Measurements from ENCODE around the gene FBLN7. TPM values are rescaled to one million over a fixed set of nuclear protein-coding genes. Genes with fewer than 3 reads are reported as not detected.

Gene FBLN7
- total and polyA plus RNA-seq, 2 experiments from 2014 or later, result 0.16 TPM; not detected in 1

- H3K4me1 Mint-ChIP-seq, result peaks cover 22% of the 10 kb centered on the region
Observed at GRCh38 chr2:112151701-112152440, 13.7 kb downstream of the FBLN7 start.

More at GRCh38 chr2:112151701-112152440, 13.7 kb downstream of the FBLN7 start:
- peaks cover 5% of the 10 kb centered on the region for H3K27me3 Mint-ChIP-seq (ENCODE audit: insufficient read depth, low read depth, poor library complexity)
- no peaks in the 10 kb centered on the region for H3K79me2 ChIP-seq (replicated peaks; ENCODE audit: insufficient read depth)
- DNase-seq (ENCODE audit: low spot score), result no peak
- H3K4me3 Mint-ChIP-seq, result no peak overlapping the region
- no peaks in the 10 kb centered on the region for H3K4me1 ChIP-seq (ENCODE audit: insufficient read depth)
- ATAC-seq, result no peak
- H3K27ac Mint-ChIP-seq, result no peak overlapping the region
- H3K9me2 ChIP-seq (ENCODE audit: insufficient read depth), result 0 out of 2 replicates have a peak, but pooled peaks cover 3% of the 10 kb centered on the region
- no peaks in the 10 kb centered on the region for H3F3A ChIP-seq (replicated peaks; ENCODE audit: low read depth)
- no peak overlapping the region for H2AFZ ChIP-seq
- H3K4me3 ChIP-seq, result no peak overlapping the region
- H3K36me3 Mint-ChIP-seq (ENCODE audit: low read depth), result no peaks in the 10 kb centered on the region
- H3K4me2 ChIP-seq, result no peak overlapping the region
- no peaks in the 10 kb centered on the region for H3K27me3 ChIP-seq (ENCODE audit: insufficient read depth)
- no peaks in the 10 kb centered on the region for H4K20me1 ChIP-seq (replicated peaks; ENCODE audit: insufficient read depth)
- no peak overlapping the region for H3K27ac ChIP-seq (ENCODE audit: low read depth)
- TF ChIP-seq, protein P1, sequence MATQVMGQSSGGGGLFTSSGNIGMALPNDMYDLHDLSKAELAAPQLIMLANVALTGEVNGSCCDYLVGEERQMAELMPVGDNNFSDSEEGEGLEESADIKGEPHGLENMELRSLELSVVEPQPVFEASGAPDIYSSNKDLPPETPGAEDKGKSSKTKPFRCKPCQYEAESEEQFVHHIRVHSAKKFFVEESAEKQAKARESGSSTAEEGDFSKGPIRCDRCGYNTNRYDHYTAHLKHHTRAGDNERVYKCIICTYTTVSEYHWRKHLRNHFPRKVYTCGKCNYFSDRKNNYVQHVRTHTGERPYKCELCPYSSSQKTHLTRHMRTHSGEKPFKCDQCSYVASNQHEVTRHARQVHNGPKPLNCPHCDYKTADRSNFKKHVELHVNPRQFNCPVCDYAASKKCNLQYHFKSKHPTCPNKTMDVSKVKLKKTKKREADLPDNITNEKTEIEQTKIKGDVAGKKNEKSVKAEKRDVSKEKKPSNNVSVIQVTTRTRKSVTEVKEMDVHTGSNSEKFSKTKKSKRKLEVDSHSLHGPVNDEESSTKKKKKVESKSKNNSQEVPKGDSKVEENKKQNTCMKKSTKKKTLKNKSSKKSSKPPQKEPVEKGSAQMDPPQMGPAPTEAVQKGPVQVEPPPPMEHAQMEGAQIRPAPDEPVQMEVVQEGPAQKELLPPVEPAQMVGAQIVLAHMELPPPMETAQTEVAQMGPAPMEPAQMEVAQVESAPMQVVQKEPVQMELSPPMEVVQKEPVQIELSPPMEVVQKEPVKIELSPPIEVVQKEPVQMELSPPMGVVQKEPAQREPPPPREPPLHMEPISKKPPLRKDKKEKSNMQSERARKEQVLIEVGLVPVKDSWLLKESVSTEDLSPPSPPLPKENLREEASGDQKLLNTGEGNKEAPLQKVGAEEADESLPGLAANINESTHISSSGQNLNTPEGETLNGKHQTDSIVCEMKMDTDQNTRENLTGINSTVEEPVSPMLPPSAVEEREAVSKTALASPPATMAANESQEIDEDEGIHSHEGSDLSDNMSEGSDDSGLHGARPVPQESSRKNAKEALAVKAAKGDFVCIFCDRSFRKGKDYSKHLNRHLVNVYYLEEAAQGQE (IDR thresholded peaks at IDR 0.05; ENCODE audit: unreplicated experiment), result no peak
- TF ChIP-seq, protein P2, sequence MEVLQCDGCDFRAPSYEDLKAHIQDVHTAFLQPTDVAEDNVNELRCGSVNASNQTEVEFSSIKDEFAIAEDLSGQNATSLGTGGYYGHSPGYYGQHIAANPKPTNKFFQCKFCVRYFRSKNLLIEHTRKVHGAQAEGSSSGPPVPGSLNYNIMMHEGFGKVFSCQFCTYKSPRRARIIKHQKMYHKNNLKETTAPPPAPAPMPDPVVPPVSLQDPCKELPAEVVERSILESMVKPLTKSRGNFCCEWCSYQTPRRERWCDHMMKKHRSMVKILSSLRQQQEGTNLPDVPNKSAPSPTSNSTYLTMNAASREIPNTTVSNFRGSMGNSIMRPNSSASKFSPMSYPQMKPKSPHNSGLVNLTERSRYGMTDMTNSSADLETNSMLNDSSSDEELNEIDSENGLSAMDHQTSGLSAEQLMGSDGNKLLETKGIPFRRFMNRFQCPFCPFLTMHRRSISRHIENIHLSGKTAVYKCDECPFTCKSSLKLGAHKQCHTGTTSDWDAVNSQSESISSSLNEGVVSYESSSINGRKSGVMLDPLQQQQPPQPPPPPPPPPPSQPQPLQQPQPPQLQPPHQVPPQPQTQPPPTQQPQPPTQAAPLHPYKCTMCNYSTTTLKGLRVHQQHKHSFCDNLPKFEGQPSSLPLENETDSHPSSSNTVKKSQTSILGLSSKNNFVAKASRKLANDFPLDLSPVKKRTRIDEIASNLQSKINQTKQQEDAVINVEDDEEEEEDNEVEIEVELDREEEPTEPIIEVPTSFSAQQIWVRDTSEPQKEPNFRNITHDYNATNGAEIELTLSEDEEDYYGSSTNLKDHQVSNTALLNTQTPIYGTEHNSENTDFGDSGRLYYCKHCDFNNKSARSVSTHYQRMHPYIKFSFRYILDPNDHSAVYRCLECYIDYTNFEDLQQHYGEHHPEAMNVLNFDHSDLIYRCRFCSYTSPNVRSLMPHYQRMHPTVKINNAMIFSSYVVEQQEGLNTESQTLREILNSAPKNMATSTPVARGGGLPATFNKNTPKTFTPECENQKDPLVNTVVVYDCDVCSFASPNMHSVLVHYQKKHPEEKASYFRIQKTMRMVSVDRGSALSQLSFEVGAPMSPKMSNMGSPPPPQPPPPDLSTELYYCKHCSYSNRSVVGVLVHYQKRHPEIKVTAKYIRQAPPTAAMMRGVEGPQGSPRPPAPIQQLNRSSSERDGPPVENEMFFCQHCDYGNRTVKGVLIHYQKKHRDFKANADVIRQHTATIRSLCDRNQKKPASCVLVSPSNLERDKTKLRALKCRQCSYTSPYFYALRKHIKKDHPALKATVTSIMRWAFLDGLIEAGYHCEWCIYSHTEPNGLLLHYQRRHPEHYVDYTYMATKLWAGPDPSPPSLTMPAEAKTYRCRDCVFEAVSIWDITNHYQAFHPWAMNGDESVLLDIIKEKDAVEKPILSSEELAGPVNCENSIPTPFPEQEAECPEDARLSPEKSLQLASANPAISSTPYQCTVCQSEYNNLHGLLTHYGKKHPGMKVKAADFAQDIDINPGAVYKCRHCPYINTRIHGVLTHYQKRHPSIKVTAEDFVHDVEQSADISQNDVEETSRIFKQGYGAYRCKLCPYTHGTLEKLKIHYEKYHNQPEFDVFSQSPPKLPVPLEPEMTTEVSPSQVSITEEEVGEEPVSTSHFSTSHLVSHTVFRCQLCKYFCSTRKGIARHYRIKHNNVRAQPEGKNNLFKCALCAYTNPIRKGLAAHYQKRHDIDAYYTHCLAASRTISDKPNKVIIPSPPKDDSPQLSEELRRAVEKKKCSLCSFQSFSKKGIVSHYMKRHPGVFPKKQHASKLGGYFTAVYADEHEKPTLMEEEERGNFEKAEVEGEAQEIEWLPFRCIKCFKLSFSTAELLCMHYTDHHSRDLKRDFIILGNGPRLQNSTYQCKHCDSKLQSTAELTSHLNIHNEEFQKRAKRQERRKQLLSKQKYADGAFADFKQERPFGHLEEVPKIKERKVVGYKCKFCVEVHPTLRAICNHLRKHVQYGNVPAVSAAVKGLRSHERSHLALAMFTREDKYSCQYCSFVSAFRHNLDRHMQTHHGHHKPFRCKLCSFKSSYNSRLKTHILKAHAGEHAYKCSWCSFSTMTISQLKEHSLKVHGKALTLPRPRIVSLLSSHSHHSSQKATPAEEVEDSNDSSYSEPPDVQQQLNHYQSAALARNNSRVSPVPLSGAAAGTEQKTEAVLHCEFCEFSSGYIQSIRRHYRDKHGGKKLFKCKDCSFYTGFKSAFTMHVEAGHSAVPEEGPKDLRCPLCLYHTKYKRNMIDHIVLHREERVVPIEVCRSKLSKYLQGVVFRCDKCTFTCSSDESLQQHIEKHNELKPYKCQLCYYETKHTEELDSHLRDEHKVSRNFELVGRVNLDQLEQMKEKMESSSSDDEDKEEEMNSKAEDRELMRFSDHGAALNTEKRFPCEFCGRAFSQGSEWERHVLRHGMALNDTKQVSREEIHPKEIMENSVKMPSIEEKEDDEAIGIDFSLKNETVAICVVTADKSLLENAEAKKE (CRISPR knock-in tag; IDR thresholded peaks at IDR 0.05), result no peak
- TF ChIP-seq JUNB (IDR thresholded peaks at IDR 0.05; ENCODE audit: unreplicated experiment), result no peak
- TF ChIP-seq ZNF114 (CRISPR knock-in tag; IDR thresholded peaks at IDR 0.05), result no peak
- TF ChIP-seq, protein P3, sequence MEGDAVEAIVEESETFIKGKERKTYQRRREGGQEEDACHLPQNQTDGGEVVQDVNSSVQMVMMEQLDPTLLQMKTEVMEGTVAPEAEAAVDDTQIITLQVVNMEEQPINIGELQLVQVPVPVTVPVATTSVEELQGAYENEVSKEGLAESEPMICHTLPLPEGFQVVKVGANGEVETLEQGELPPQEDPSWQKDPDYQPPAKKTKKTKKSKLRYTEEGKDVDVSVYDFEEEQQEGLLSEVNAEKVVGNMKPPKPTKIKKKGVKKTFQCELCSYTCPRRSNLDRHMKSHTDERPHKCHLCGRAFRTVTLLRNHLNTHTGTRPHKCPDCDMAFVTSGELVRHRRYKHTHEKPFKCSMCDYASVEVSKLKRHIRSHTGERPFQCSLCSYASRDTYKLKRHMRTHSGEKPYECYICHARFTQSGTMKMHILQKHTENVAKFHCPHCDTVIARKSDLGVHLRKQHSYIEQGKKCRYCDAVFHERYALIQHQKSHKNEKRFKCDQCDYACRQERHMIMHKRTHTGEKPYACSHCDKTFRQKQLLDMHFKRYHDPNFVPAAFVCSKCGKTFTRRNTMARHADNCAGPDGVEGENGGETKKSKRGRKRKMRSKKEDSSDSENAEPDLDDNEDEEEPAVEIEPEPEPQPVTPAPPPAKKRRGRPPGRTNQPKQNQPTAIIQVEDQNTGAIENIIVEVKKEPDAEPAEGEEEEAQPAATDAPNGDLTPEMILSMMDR (conservative IDR thresholded peaks at IDR 0.05; ENCODE audit: low read depth in 2 of 2), result no peak
- TF ChIP-seq NANOG (IDR thresholded peaks at IDR 0.05; ENCODE audit: borderline replicate concordance), result no peak
- TF ChIP-seq, protein P4, sequence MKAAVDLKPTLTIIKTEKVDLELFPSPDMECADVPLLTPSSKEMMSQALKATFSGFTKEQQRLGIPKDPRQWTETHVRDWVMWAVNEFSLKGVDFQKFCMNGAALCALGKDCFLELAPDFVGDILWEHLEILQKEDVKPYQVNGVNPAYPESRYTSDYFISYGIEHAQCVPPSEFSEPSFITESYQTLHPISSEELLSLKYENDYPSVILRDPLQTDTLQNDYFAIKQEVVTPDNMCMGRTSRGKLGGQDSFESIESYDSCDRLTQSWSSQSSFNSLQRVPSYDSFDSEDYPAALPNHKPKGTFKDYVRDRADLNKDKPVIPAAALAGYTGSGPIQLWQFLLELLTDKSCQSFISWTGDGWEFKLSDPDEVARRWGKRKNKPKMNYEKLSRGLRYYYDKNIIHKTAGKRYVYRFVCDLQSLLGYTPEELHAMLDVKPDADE (IDR thresholded peaks at IDR 0.05), result no peak
- TF ChIP-seq STAT1 (IDR thresholded peaks at IDR 0.05; ENCODE audit: unreplicated experiment), result no peak
- H3K36me3 ChIP-seq (ENCODE audit: insufficient read depth), result no peaks in the 10 kb centered on the region
- no peaks in the 10 kb centered on the region for H3K9me3 Mint-ChIP-seq

Measured in GM23338 (cell line).